ENCODE data around the gene IGSF1. TPM values are rescaled to one million over a fixed set of nuclear protein-coding genes. Genes with fewer than 3 reads are reported as not detected.

IGSF1 gene, protein sequence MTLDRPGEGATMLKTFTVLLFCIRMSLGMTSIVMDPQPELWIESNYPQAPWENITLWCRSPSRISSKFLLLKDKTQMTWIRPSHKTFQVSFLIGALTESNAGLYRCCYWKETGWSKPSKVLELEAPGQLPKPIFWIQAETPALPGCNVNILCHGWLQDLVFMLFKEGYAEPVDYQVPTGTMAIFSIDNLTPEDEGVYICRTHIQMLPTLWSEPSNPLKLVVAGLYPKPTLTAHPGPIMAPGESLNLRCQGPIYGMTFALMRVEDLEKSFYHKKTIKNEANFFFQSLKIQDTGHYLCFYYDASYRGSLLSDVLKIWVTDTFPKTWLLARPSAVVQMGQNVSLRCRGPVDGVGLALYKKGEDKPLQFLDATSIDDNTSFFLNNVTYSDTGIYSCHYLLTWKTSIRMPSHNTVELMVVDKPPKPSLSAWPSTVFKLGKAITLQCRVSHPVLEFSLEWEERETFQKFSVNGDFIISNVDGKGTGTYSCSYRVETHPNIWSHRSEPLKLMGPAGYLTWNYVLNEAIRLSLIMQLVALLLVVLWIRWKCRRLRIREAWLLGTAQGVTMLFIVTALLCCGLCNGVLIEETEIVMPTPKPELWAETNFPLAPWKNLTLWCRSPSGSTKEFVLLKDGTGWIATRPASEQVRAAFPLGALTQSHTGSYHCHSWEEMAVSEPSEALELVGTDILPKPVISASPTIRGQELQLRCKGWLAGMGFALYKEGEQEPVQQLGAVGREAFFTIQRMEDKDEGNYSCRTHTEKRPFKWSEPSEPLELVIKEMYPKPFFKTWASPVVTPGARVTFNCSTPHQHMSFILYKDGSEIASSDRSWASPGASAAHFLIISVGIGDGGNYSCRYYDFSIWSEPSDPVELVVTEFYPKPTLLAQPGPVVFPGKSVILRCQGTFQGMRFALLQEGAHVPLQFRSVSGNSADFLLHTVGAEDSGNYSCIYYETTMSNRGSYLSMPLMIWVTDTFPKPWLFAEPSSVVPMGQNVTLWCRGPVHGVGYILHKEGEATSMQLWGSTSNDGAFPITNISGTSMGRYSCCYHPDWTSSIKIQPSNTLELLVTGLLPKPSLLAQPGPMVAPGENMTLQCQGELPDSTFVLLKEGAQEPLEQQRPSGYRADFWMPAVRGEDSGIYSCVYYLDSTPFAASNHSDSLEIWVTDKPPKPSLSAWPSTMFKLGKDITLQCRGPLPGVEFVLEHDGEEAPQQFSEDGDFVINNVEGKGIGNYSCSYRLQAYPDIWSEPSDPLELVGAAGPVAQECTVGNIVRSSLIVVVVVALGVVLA (N-terminal part only)
- total RNA-seq, result 1 to 10 TPM in 1 of 4 donors, under 1 TPM in 1, not detected in 2; 0.27 to 1.1 TPM

DNA sequence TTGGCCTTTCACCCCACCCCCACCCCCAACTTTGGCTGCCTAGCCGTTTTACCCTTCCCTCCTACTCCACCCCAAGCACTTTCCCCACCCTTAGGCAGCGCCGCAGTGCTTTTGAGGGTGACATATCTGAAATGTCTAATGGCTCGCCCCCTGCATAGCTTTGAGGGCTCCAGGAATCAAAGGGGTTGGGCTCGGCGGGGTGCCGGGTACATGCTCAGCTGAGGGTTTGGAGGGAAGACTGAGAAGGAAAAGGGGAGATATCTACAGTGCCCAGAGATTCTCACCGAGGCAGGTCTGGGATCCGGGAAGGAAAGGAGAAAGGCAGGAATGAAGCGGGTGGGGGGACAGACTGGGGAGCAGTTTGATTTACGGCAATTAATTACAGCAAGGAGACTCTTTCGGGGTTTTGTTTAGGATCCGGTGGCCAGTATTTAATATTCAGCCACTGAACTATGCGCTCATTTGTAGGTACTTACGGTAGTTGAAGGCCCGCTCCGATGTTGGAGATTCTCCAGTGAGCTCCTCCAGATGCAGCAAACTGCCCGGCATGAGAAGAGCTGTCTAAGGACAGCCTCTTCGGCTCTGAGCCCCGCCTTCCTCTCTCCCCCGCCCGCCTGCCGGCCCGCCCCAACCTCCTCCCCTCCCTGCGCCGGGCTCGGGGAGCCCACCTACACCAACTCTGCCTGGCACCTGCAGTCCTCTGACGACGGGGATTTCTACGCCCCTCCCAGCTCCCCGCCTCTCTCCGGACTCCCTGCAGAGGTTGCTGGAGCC is at the start of gene IGSF1:
TSS of gene IGSF1 (minus strand) at position 569 of the 774 bp plus-strand sequence. CDS start 2,632 bp downstream, outside the sequence.
- Histone ChIP-seq H3K27me3 (no peaks in the 10 kb centered on the region), H3K27ac (no peak within 1 kb of the TSS), H3K9me3 (no peaks in the 10 kb centered on the region), H3K4me1 (no peaks in the 10 kb centered on the region), H3K36me3 (no peaks in the 10 kb centered on the region), H3K4me3 (peak within 1 kb of the TSS in 1 of 4 donors; percentile 28)
- 0 to 35% methylated on average over 2 to 27 of the region's 32 CpGs for WGBS, 2 donors (ENCODE audit: low coverage in 1 of 2)
- DNase-seq, result peak; percentile 20
- TF ChIP-seq POLR2A (IDR thresholded peaks at IDR 0.05) (no peak), EP300 (IDR thresholded peaks at IDR 0.05; ENCODE audit: low read depth) (no peak), POLR2AphosphoS5 (IDR thresholded peaks at IDR 0.05) (no peak)
- TF ChIP-seq, protein P1, sequence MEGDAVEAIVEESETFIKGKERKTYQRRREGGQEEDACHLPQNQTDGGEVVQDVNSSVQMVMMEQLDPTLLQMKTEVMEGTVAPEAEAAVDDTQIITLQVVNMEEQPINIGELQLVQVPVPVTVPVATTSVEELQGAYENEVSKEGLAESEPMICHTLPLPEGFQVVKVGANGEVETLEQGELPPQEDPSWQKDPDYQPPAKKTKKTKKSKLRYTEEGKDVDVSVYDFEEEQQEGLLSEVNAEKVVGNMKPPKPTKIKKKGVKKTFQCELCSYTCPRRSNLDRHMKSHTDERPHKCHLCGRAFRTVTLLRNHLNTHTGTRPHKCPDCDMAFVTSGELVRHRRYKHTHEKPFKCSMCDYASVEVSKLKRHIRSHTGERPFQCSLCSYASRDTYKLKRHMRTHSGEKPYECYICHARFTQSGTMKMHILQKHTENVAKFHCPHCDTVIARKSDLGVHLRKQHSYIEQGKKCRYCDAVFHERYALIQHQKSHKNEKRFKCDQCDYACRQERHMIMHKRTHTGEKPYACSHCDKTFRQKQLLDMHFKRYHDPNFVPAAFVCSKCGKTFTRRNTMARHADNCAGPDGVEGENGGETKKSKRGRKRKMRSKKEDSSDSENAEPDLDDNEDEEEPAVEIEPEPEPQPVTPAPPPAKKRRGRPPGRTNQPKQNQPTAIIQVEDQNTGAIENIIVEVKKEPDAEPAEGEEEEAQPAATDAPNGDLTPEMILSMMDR (IDR thresholded peaks at IDR 0.05), result no peak
- intact Hi-C loops (cut with DNase I; ENCODE audit: low total_unique reads), result no loop called here
- in situ Hi-C loops (cut with MboI; ENCODE audit: low pct_ligation_motif_present in 1 of 4, low pct_unique_long_range_greater_than_20kb in 1 of 4, low sequenced_read_pairs in 3 of 4), result no loop called here

DNA sequence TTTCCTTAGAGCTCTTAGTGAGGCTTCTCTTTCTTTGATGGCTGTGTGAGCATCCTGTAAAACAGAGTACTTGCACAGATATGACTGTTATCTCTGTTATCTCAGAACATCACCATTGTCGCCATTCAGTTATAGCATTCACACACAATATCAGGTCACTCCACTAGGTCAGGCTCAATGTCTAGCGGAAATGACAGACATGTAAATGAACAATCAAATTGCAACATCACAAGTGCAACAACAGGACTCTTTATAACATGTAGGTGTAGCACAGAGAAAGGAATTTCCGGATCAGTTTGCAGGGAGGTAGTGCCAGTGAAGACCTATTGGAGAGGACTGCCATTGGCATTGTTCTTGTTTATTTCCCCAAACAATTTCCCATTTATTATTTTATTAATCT is 43.2 kb upstream of the IGSF1 start:
- TF ChIP-seq, protein P1 (IDR thresholded peaks at IDR 0.05), result no peak
- TF ChIP-seq POLR2A (IDR thresholded peaks at IDR 0.05), result no peak
- no peak for TF ChIP-seq POLR2AphosphoS5 (IDR thresholded peaks at IDR 0.05)
- intact Hi-C loops (cut with DNase I; ENCODE audit: low total_unique reads) (no loop called here), in situ Hi-C loops (cut with MboI; ENCODE audit: low pct_ligation_motif_present in 1 of 4, low pct_unique_long_range_greater_than_20kb in 1 of 4, low sequenced_read_pairs in 3 of 4) (no loop called here)
- Histone ChIP-seq H3K27ac (no peak overlapping the region), H3K36me3 (no peaks in the 10 kb centered on the region), H3K9me3 (no peaks in the 10 kb centered on the region), H3K4me3 (no peak overlapping the region), H3K4me1 (no peaks in the 10 kb centered on the region), H3K27me3 (no peaks in the 10 kb centered on the region)
- 67 to 81% methylated on average over 1 to 3 of the region's 3 CpGs for WGBS, 2 donors (ENCODE audit: low coverage in 1 of 2)
- no peak for DNase-seq

DNA sequence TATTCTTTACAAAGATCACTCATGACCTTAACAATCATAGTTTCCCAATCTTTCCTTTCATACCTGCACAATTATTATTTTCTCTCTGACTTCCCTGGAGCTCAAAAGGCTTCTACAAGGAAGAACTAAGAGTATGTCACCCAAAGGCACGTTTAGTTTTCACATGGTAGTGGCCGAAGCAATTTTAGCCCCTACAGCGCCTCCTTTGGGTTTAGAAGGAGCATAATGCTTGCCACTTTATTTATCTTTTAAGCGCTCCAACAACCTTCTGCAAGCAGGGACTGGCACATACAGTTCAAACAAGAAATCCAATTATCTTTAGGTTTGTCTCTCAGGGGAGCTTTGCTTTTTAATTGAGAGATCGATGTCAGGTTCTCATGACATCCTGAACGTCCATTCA is 42.0 kb upstream of the IGSF1 start:
- Histone ChIP-seq H3K4me1 (no peaks in the 10 kb centered on the region), H3K9me3 (no peaks in the 10 kb centered on the region), H3K4me3 (no peak overlapping the region), H3K36me3 (no peaks in the 10 kb centered on the region), H3K27ac (no peak overlapping the region), H3K27me3 (no peaks in the 10 kb centered on the region)
- in situ Hi-C loops (cut with MboI; ENCODE audit: low pct_ligation_motif_present in 1 of 4, low pct_unique_long_range_greater_than_20kb in 1 of 4, low sequenced_read_pairs in 3 of 4) (no loop called here), intact Hi-C loops (cut with DNase I; ENCODE audit: low total_unique reads) (no loop called here)
- WGBS, 2 donors (ENCODE audit: low coverage in 1 of 2), result 58% methylated on average over 6 of the region's 6 CpGs; no CpG with 5 or more reads in 1 of the 2 donors
- no peak for DNase-seq
- TF ChIP-seq, protein P1 (IDR thresholded peaks at IDR 0.05), result no peak
- TF ChIP-seq EP300 (IDR thresholded peaks at IDR 0.05; ENCODE audit: low read depth) (no peak), POLR2A (IDR thresholded peaks at IDR 0.05) (no peak), POLR2AphosphoS5 (IDR thresholded peaks at IDR 0.05) (no peak)

Measured in transverse colon (tissue), 4 donors.